Esophagus (tissue), 2 donors: ENCODE measurements around the gene SLC4A7. TPM values are rescaled to one million over a fixed set of nuclear protein-coding genes. Genes with fewer than 3 reads are reported as not detected.
A peak's percentile ranks its signal among the peaks of the same experiment; 100 is the strongest.
"Not testable (repeated sequence)": the region's sequence is repeated elsewhere in the genome, so short reads cannot be mapped to it uniquely, and the experiment has no call there.

ENCODE experiments used
- H3K27ac ChIP-seq, 2 donors: one replicate each; pipeline ENCODE4 v1.5.1; 2013; ENCODE audit warnings: low read depth in 2 of 2, mild to moderate bottlenecking in 2 of 2, inconsistent platforms in 1 of 2, low read length in 1 of 2, moderate library complexity in 1 of 2
- H3K27me3 ChIP-seq, 2 donors: one replicate each; pipeline ENCODE4 v1.6.1; 2013; ENCODE audit warnings: low read length in 2 of 2, control low read depth in 1 of 2, mild to moderate bottlenecking in 1 of 2; ENCODE audit not compliant: insufficient read depth in 2 of 2, control insufficient read depth in 1 of 2
- H3K36me3 ChIP-seq, 2 donors: one replicate each; pipeline ENCODE4 v1.6.1; 2013; ENCODE audit warnings: low read length in 1 of 2; ENCODE audit not compliant: control insufficient read depth in 2 of 2, insufficient read depth in 2 of 2
- H3K4me1 ChIP-seq, 2 donors: one replicate each; pipeline ENCODE4 v1.6.1; 2013; ENCODE audit warnings: low read length in 1 of 2; ENCODE audit not compliant: control insufficient read depth in 2 of 2, insufficient read depth in 2 of 2
- H3K4me3 ChIP-seq, 2 donors: one replicate each; pipeline ENCODE4 v1.5.1; 2013; ENCODE audit warnings: low read length in 2 of 2, mild to moderate bottlenecking in 2 of 2, low read depth in 1 of 2, moderate library complexity in 1 of 2
- H3K9me3 ChIP-seq, 2 donors: one replicate each; pipeline ENCODE4 v1.6.1; 2013; ENCODE audit warnings: mild to moderate bottlenecking in 2 of 2, low read depth in 1 of 2, low read length in 1 of 2, moderate library complexity in 1 of 2; ENCODE audit not compliant: control insufficient read depth in 2 of 2, insufficient read depth in 1 of 2
- WGBS, 2 donors: extraction: QIAGEN DNeasy Blood & Tissue Kit; methylation state at CpG; one replicate each; pipeline ENCODE4 v1.1.7; 2013; 5-methylcytosine and 5-hydroxymethylcytosine counted together
- polyA plus RNA-seq, 2 donors: library from polyadenylated mRNA; stranded (reverse); fragments of 200-250 nt; gene quantifications; one replicate each; pipeline ENCODE4 v1.2.3, GENCODE V29; 2013
- donor health status: healthy with polysubstance abuse.
- donor health status: Bipolar disorder and iron deficiency.

SLC4A7 gene
- polyA plus RNA-seq, 2 donors = 3.1 to 3.5 TPM

DNA sequence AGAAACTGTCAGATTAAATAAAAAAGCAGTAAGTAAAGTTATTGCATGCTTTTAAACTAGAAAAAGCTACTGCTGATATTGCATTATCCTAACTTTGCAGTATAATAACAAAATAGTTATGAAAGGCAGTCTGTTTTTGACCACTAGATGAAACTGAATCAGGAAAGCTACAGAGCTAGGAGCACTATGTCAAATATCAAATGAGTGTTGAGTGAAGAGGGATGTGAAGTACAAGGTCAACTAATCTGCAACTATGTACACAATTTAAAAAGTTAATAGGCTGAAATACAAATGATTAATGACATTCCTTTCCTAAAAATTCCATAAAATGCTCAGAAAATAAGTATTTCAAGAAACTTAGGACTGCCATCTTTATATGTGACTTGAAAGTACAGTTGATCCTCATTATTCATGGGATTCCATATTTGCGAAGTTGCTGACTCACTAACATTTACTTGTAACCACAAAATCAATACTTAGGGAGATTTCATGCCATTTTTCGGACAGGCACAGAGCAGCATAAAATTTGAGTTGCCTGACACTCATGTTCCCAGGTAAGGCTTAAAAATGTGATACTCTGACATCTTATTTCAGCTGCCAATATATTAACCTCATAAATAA, 34.5 kb downstream of the SLC4A7 start:
- WGBS, 2 donors = 87 to 95% methylated on average over 2 of the region's 2 CpGs

DNA sequence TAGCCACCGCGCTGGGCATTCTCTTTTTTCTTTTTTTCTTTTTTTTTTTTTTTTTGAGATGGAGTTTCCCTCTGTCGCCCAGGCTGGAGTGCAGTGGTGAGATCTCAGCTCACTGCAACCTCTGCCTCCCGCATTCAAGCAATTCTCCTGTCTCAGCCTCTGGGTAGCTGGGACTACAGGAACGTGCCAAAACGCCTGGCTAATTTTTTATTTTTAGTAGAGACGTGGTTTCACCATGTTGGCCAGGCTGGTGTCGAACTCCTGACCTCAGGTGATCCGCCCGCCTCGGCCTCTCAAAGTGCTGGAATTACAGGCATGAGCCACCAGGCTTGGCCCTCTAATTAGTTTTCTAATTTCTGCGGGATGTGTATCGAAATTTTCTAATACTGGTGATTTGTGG, 41.2 kb downstream of the SLC4A7 start:
- not testable (repeated sequence) for H3K27ac ChIP-seq, H3K27me3 ChIP-seq, H3K4me1 ChIP-seq, H3K36me3 ChIP-seq, H3K9me3 ChIP-seq, H3K4me3 ChIP-seq
- 97 to 98% methylated on average over 13 of the region's 13 CpGs for WGBS, 2 donors

More for the DNA sequence above, 34.5 kb downstream of the SLC4A7 start:
- Histone ChIP-seq H3K4me3 (no peak overlapping the region), H3K36me3 (no peaks in the 10 kb centered on the region), H3K9me3 (no peaks in the 10 kb centered on the region), H3K4me1 (no peaks in the 10 kb centered on the region), H3K27ac (no peak overlapping the region), H3K27me3 (no peaks in the 10 kb centered on the region)

DNA sequence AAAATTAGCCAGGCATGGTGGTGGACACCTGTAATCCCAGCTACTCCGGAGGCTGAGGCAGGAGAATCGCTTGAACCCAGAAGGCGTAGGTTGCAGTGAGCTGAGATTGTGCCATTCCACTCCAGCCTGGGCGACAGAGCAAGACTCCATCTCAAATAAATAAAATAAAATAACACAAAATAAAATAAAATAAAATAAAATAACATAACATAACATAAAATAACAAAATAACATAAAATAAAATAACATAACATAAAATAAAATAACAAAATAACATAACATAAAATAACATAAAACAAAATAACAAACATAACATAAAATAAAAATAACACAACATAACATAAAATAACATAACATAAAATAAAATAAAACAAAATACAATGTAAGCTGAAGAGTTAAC, 45.8 kb downstream of the SLC4A7 start:
- not testable (repeated sequence) for H3K27me3 ChIP-seq, H3K9me3 ChIP-seq, H3K36me3 ChIP-seq, H3K4me1 ChIP-seq, H3K4me3 ChIP-seq, H3K27ac ChIP-seq
- 98 to 99% methylated on average over 4 of the region's 4 CpGs for WGBS, 2 donors

DNA sequence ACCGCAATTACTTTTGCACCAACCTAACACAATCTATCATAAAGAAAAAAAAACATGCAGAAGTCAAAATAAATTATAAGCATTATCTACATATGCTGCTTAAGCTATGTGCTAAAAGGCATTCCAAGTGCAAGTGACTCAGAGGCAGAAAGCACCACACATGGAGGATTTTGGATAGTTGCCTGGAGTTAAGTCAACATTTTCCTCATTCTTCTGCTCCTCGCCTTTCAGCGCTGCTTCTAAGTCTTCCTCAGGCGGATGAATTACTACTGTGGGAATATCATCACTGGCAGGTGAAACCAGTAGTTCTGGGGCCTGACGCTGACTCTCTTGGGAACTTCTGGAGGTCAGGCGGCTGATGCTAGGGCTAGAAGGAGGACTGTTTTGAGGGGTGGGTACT, 53.1 kb downstream of the SLC4A7 start:
- 42 to 47% methylated on average over 6 of the region's 6 CpGs for WGBS, 2 donors
- Histone ChIP-seq H3K4me1 (no peaks in the 10 kb centered on the region), H3K9me3 (no peaks in the 10 kb centered on the region), H3K27me3 (no peaks in the 10 kb centered on the region), H3K27ac (peak overlapping the region in 1 of 2 donors; percentile 76), H3K36me3 (peaks cover 0 to 2% of the 10 kb centered on the region in 2 donors), H3K4me3 (no peak overlapping the region)

DNA sequence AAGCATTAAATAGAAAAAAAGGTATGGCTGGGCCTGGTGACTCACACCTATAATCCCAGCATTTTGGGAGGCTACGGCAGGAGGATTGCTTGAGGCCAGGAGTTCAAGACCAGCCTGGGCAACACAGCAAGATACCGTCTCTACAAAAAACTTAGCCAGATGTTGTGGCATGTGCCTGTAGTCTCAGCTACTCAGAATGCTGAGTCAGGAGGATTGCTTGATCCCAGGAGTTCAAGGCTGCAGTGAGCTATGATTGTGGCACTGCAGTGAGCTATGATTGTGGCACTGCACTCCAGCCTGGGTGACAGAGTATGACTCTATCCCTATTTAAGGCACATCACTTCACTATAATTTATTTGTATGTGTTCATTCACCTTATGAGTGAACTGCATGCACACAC, 54.3 kb downstream of the SLC4A7 start:
- Histone ChIP-seq H3K27ac (peak overlapping the region in 1 of 2 donors; percentile 13), H3K4me1 (no peaks in the 10 kb centered on the region), H3K36me3 (no peaks in the 10 kb centered on the region), H3K4me3 (no peak overlapping the region), H3K9me3 (no peaks in the 10 kb centered on the region), H3K27me3 (no peaks in the 10 kb centered on the region)
- WGBS, 2 donors = 79 to 92% methylated on average over 2 of the region's 2 CpGs

DNA sequence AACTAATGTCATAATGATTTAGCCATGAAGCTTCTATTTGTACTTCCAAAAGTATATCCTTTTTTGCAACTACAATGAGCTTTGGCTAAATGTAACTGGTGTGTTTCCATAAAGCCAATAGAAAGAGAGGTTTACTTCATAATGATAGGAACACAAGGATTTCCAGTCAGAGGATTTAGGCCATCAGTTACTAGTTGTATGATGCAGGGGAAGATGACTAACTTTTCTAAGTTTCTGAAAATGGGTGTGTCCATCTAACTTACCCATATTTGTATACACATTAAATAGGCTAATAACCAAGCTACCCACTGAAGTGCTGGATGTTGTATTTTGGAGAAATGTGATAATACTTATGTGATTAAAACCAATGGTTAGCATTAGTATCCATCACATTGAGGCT, 55.7 kb downstream of the SLC4A7 start:
- Histone ChIP-seq H3K9me3 (no peaks in the 10 kb centered on the region), H3K27ac (no peak overlapping the region), H3K4me3 (no peak overlapping the region), H3K4me1 (no peaks in the 10 kb centered on the region), H3K27me3 (no peaks in the 10 kb centered on the region), H3K36me3 (no peaks in the 10 kb centered on the region)

DNA sequence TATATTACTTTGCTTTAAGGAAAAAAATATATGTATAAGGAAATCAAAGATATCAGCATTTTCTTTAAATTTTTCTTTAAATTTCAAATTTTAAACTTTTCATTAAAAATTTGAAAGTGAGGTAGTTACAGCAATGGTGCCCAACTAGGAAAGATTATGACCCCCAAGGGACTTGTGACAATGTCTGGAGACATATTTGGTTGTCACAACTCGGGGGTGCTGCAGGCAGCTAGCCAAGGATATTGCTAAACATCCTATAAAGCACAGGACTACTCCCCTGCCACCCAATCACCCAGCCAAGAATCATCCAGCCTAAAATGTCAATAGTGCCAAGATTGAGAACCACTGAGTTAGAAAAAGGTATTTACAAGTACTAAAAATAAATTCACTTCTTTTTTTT, 57.3 kb downstream of the SLC4A7 start:
- H3K4me1 ChIP-seq = no peaks in the 10 kb centered on the region
- H3K36me3 ChIP-seq = no peaks in the 10 kb centered on the region
- no peak overlapping the region for H3K27ac ChIP-seq
- H3K4me3 ChIP-seq = no peak overlapping the region
- no peaks in the 10 kb centered on the region for H3K9me3 ChIP-seq
- no peaks in the 10 kb centered on the region for H3K27me3 ChIP-seq
- 64 to 72% methylated on average over 1 of the region's 1 CpG for WGBS, 2 donors

DNA sequence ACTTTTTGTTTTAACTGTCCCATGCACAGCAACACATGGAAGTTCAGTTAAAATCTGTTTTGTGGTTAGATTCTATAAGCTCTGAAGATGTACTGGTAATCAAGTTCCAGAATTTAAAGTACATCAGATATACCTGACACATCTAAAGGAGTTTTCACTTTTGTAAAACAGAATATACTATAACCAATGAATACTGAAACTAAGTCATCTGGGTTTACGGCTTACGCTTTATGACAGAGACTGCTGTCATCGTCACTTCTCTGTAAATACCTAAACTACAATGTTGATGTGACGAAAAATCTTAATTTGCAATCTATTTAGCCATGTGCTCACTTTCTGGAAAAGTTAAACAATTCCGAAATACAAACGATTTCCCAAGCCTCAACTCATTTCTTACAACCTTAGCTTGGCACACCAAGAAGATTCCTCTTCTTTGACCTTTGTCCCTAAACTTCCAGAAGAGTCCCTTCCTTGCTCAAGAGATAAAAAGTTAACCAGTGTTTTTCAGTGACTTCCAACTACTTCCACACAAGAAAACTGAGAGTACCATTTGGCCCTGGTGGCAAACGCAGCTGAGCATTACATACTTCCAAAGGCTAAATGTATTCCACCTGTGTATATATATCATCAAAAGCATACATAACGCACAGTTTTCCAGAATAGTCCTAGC, 58.2 kb downstream of the SLC4A7 start:
- H3K4me3 ChIP-seq = no peak overlapping the region
- peaks cover 0 to 2% of the 10 kb centered on the region in 2 donors for H3K36me3 ChIP-seq
- H3K27ac ChIP-seq = no peak overlapping the region
- H3K9me3 ChIP-seq = no peaks in the 10 kb centered on the region
- WGBS, 2 donors = 89 to 93% methylated on average over 8 of the region's 8 CpGs
- no peaks in the 10 kb centered on the region for H3K4me1 ChIP-seq
- H3K27me3 ChIP-seq = no peaks in the 10 kb centered on the region

DNA sequence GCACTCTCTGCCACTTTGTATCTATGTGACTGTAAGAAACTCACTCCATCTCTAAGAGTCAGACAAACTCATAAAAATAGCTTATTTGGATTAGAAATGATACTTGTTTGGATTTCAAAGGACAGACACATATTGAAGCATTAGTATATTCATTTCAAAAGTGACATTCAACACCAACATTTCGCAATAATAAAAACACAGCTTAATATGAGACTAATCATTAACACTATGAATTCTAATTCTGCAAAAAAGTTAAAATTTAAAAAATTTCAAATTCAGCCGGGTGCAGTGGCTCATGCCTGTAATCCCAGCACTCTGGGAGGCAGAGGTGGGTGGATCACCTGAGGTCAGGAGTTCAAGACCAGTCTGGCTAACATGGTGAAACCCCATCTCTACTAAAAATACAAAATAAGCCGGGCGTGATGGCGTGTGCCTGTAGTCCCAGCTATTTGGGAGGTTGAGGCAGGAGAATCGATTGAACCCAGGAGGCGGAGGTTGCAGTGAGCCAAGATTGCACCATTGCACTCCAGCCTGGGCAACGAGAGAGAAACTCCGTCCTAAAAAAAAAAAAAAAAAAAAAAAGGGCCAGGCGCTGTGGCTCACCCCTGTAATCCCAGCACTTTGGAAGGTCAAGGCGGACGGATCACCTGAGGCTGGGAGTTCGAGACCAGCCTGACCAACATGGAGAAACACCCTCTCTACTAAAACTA, 59.2 kb downstream of the SLC4A7 start:
- not testable (repeated sequence) for H3K4me3 ChIP-seq, H3K4me1 ChIP-seq, H3K36me3 ChIP-seq, H3K9me3 ChIP-seq, H3K27ac ChIP-seq, H3K27me3 ChIP-seq
- 93 to 97% methylated on average over 13 of the region's 13 CpGs for WGBS, 2 donors

DNA sequence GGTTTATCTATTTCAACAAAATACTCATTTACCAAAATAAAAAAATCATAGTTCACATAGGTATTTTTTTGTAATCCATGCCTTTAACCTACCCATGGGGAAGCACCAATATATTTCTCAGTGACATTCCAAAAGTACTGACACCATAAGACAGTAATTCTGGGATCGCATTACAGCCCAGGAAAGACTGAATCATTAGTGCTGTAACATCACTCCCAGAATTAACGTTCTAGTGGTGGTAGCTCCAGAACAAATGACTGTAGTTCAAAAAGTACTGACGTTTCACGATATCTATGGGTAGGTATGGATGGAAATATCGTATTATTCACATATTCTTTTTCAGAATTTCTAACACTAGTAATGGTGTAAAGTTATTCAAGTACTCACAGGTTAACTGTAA, 60.7 kb downstream of the SLC4A7 start:
- Histone ChIP-seq H3K4me1 (no peaks in the 10 kb centered on the region), H3K27ac (no peak overlapping the region), H3K27me3 (no peaks in the 10 kb centered on the region), H3K4me3 (no peak overlapping the region), H3K36me3 (peaks cover 0 to 2% of the 10 kb centered on the region in 2 donors), H3K9me3 (no peaks in the 10 kb centered on the region)
- 84 to 88% methylated on average over 5 of the region's 5 CpGs for WGBS, 2 donors
